Measurements from ENCODE around the gene KRTAP2-2.
"Not testable (repeated sequence)": the region's sequence is repeated elsewhere in the genome, so short reads cannot be mapped to it uniquely, and the experiment has no call there.

Gene KRTAP2-2

GRCh38 chr17:41063449-41063848 lies 8.4 kb upstream of the KRTAP2-2 start:
- DNase-seq, result no peak

DNA sequence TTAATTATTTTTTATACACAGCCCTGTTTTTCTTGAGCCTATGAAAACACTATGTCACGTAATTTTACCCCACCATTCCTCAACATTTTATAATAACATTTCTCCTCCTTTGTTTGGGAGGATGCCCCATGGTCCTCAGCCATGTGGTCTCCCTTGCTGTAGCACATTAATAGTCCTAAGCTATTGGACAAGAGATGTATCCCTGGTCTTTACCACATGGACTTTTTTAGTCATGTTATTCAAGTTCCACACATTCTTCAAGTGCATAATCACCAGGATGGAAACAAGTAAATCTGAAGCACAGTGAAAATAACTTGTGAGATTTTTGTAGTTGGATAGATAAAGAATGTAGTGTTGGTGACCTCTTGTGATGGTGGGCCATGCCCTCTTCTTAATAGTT lies 6.9 kb upstream of the KRTAP2-2 start:
- DNase-seq, result peak; percentile 97

GRCh38 chr17:41060052-41060604 lies 5.1 kb upstream of the KRTAP2-2 start, which contains the start of gene KRTAP2-3:
TSS of gene KRTAP2-3 (minus strand) at chr17:41060114. CDS start at chr17:41060050, 64 bp downstream.
- DNase-seq, result peak; percentile 98

GRCh38 chr17:41059276-41060051 lies 4.4 kb upstream of the KRTAP2-2 start:
- peak; percentile 96 for DNase-seq

GRCh38 chr17:41058741-41059140 lies 3.7 kb upstream of the KRTAP2-2 start:
- DNase-seq, result peak; percentile 45

DNA sequence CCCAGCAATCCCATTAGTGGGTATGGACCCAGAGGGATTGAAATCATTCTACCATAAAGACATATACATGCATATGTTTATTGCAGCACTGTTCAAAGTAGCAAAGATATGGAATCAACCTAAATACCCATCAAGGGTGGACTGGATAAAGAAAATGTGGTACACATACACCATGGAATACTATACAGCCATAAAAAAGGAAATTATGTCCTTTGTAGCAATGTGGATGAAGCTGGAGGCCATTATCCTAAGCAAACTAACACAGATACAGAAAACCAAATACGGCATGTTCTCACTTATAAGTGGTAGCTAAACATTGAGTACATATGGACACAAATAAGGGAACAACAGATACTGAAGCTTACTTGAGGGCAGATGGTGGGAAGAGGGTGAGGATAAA lies 2.5 kb upstream of the KRTAP2-2 start:
- DNase-seq, result no peak

GRCh38 chr17:41054556-41054955 lies 474 bp downstream of the KRTAP2-2 start:
- not testable (repeated sequence) for DNase-seq

DNA sequence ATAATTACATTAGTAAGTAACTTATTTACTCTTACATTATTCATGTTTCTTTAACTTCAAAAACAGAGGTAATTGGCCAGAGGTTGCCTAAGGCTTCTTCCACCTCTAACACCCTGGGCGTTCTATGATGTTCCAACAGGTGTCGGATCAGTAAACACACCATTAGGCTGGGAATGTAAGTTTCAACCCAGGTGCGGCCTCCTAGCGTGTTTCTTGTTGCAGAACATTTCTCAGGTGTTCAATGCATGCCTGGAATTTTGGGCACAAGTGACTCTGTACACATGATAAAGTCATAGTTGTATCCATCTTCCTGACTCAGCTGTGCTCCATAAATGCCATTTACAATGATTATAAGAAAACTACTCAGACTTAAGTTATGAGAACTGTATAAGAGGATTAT lies 1.0 kb downstream of the KRTAP2-2 start:
- DNase-seq, result no peak

DNA sequence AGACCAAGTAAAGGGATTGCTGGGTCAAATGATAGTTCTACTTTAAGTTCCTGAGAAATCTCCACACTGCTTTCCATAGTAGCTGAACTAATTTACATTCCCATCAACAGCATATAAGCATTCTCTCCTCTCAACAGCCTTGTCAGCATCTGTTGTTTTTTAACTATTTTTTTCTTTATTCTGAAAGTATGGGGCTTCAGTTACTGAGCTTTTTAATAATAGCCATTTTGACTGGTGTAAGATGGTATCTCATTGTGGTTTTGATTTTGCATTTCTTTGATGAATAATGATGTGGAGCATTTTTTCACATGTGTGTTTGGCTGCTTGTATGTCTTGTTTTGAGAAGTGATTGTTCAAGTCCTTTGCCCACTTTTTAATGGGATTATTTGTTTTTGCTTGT lies 2.5 kb downstream of the KRTAP2-2 start:
- DNase-seq, result peak; percentile 73

DNA sequence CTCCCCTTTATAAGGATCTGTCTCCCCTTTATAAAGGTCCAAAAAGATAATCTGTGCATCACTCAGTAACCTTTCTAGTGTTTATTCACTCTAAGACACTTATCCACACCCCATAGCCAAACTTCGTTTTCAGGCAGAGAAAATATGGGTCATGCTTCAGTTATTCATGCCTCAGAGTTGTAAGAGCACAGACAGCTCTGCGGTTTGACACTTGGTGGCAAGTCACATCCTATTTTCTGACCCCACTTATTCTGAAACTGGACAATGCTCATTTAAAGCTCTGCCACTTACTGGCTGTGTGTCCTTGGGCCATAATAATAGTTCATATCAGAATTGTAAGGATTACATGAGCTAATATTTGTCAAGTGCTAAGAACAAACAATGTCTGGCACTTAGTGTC lies 5.9 kb downstream of the KRTAP2-2 start:
- DNase-seq, result peak; percentile 95

DNA sequence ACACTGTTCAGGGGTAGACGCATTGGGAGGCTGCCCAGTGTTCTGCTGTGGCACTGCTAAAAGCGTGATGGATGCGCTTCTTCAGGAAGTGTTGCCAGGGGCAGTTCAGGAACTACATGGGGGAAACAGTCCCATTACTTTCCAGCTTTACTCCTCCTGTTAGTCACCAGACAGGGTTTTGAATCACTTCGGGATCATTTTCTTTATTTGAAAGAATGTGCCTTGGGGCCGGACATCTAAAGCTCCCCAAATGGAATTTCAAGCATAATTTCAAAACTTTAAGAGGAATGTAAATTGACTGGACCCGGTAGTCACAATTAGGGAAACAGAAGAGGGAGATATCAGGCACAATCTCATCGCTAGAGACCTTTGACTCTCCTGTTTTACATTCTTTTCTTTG lies 6.6 kb downstream of the KRTAP2-2 start:
- DNase-seq, result peak; percentile 95

DNA sequence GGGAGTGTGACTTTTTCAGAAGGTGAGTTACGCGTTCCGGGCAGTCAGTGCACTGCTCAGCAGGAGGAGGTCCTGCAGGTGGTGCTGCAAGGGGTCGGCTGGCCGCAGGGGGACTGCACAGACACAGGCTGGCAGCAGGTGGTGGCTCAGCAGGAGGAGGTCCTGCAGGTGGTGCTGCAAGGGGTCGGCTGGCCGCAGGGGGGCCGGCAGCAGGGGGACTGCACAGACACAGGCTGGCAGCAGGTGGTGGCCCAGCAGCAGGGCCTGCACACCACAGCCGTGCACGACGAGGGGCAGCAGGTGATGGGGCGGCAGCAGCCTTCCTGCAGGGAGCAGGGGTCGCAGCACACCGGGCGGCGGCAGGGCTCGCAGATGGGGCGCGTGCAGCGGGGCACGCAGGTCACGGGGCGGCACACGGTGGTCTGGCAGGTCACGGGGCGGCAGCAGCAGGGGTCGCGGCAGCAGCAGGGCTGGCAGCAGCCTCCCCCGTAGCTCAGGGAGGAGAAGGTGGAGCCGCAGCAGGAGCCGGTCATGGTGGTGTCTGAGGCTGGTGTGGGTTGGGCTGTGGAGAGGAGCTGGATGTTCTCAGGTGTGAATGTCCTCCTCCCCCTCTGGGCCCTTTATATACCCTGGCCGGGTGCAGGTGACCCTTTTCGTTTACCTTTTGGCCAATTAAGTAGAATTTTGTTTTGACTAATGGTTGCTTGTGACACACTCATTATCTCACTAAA lies 8.1 kb downstream of the KRTAP2-2 start, which contains the start of gene KRTAP2-1:
KRTAP2-1 (minus strand) TSS at position 582 of the 731 bp plus-strand sequence; CDS start at position 533, 49 bp downstream.
- not testable (repeated sequence) for DNase-seq

- no peak for DNase-seq
Measured at GRCh38 chr17:41042953-41043352, 12.1 kb downstream of the KRTAP2-2 start.

- DNase-seq, result not testable (repeated sequence)
Measured at GRCh38 chr17:41040783-41041571, 14.1 kb downstream of the KRTAP2-2 start, which contains the start of gene KRTAP1-1. TSS of gene KRTAP1-1 (minus strand) at chr17:41041450. CDS start at chr17:41041397, 53 bp downstream.

GRCh38 chr17:41037853-41038350 lies 17.1 kb downstream of the KRTAP2-2 start:
- DNase-seq, result no peak

- not testable (repeated sequence) for DNase-seq
Measured at GRCh38 chr17:41034346-41034935, 20.6 kb downstream of the KRTAP2-2 start, which contains the start of gene KRTAP1-3. TSS of gene KRTAP1-3 (minus strand) at chr17:41034874. CDS start at chr17:41034821, 53 bp downstream.

DNA sequence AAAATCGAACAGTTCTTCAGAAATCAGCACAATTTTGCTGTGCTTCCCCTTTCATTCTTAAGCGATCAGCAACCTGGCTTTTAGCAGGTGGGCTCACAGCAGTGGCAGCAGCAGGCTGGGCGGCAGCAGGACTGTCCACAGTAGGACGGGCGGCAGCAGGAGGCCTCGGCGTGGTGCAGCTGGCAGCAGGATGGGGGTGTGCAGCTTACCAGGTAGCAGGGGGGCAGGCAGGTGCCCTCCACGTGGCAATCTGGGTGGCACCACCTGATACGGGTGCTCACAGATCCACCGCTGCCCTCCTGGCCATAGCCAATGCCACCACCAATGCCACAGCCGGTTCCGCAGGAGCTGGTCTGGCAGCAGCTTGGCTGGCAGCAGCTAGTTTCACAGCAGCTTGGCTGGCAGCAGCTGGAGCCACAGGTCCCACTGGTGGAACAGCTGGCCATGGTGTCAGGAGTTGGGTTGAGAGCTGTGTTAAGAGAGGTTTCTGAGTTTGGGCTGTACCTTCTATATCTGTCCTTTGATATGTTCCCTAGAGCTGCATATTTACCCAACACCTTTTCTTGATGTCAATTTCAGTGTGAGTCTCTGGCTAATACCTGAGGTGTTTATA lies 25.3 kb downstream of the KRTAP2-2 start, which contains the start of gene KRTAP1-4:
KRTAP1-4 (minus strand) TSS at position 563 of the 613 bp plus-strand sequence; CDS start at position 446, 117 bp downstream.
- DNase-seq, result no peak

DNA sequence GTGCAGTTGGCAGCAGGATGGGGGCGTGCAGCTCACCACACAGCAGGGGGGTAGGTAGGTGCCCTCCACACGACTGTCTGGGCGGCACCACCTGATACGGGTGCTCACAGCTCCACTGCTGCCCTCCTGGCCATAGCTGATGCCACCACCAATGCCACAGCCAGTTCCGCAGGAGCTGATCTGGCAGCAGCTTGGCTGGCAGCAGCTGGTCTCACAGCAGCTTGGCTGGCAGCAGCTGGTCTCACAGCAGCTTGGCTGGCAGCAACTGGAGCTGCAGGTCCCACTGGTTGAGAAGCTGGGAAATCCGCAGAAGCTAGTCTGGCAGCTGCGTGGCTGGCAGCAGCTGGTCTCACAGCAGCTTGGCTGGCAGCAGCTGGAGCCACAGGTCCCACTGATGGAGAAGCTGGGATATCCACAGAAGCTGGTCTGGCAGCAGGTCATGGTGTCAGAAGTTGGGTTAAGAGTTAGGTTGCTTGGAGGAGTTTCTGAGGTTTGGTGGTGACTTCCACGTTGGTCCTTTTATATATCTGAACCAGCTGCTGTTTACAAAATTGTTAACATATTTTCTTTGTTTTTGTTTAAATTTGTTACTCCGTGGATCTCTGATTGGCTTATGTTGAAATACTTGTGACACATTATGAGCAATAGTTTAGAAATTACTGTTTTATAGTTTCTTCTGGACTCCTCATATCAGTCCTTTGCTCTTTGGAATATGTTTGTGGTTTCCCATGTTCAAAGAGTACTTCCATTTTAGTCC lies 28.1 kb downstream of the KRTAP2-2 start, which contains the start of gene KRTAP1-5:
KRTAP1-5 (minus strand) TSS at position 494 of the 757 bp plus-strand sequence; CDS start at position 441, 53 bp downstream.
- DNase-seq, result peak; percentile 90

GRCh38 chr17:41024697-41025096 lies 30.3 kb downstream of the KRTAP2-2 start:
- DNase-seq, result no peak

- peak; percentile 32 for DNase-seq
Measured at GRCh38 chr17:41020336-41020735, 34.7 kb downstream of the KRTAP2-2 start.
